Right lobe of liver (tissue), 4 donors: ENCODE results near the gene ADISSP.

Experiments
- CTCF ChIP-seq, 4 donors: fragments of 200-600 bp in 3 of 4; fragments of 450-650 bp in 1 of 4; IDR thresholded peaks; one replicate each; pipeline versions ENCODE4 v1.5.1 to v1.8.0; 2016 to 2022; ENCODE audit warnings: antibody characterized with exemption in 4 of 4, mild to moderate bottlenecking in 2 of 4
- POLR2A ChIP-seq: fragments of 450-650 bp; IDR thresholded peaks from one replicate; pipeline ENCODE4 v1.6.1; 2017; ENCODE audit warnings: antibody characterized with exemption, mild to moderate bottlenecking
- donor health status: DM: no; HTN: no; CAD: no.
- donor health status: DM: no; HTN: no; CAD: no.
- donor health status: DM: no; HTN: yes; CAD: no.

- TF ChIP-seq CTCF (IDR thresholded peaks at IDR 0.05) (no peak), POLR2A (no peak)
These were observed 13.3 kb downstream of the ADISSP start for GRCh38 chr20:3754276-3754630.
